DOHH2 (cell line): ENCODE data around the gene RS1.

Experiments
- H3F3A ChIP-seq: fragments of 200-600 bp; sonication (generic), shearing (Covaris generic); 2 replicates; pipeline ENCODE4 v1.6.0; 2016; ENCODE audit warnings: antibody characterized with exemption, mild to moderate bottlenecking; ENCODE audit not compliant: control insufficient read depth, insufficient read depth
- H3K27ac ChIP-seq: fragments of 200-600 bp; sonication (generic); 2 replicates; pipeline ENCODE4 v1.5.1; 2014; ENCODE audit warnings: low read depth, mild to moderate bottlenecking, low read length, moderate library complexity
- H3K27me3 ChIP-seq: fragments of 200-600 bp; sonication (generic); 2 replicates; pipeline ENCODE4 v1.6.1; 2014; ENCODE audit warnings: mild to moderate bottlenecking, low read length, mixed read lengths; ENCODE audit not compliant: control insufficient read depth
- H3K36me3 ChIP-seq: fragments of 200-600 bp; sonication (generic); 2 replicates; pipeline ENCODE4 v1.6.1; 2014; ENCODE audit warnings: mild to moderate bottlenecking, low read length, moderate library complexity, mixed read lengths; ENCODE audit not compliant: control insufficient read depth
- H3K4me1 ChIP-seq: fragments of 200-600 bp; sonication (generic); 2 replicates; pipeline ENCODE4 v1.6.1; 2014; ENCODE audit warnings: mild to moderate bottlenecking, low read length, mixed read lengths; ENCODE audit not compliant: control insufficient read depth
- H3K4me2 ChIP-seq: fragments of 200-600 bp; sonication (generic); 2 replicates; pipeline ENCODE4 v1.6.0; 2014; ENCODE audit warnings: mild to moderate bottlenecking, low read length, moderate library complexity
- H3K4me3 ChIP-seq: fragments of 200-600 bp; sonication (generic); 2 replicates; pipeline ENCODE4 v1.5.1; 2014; ENCODE audit warnings: mild to moderate bottlenecking, low read length, mixed read lengths
- H3K79me2 ChIP-seq: fragments of 200-600 bp; sonication (generic); 2 replicates; pipeline ENCODE4 v1.6.1; 2014; ENCODE audit warnings: mild to moderate bottlenecking, low read length, mixed read lengths; ENCODE audit not compliant: control insufficient read depth
- H3K9me2 ChIP-seq: fragments of 200-600 bp; sonication (generic); replicated peaks from 2 replicates; pipeline ENCODE4 v1.6.1; 2014; ENCODE audit warnings: mild to moderate bottlenecking, low read length, mixed read lengths; ENCODE audit not compliant: control insufficient read depth
- H3K9me3 ChIP-seq: fragments of 200-600 bp; sonication (generic); 2 replicates; pipeline ENCODE4 v1.6.1; 2014; ENCODE audit warnings: antibody characterized with exemption, low read length, mixed read lengths; ENCODE audit not compliant: control insufficient read depth, insufficient read depth
- H4K20me1 ChIP-seq: fragments of 200-600 bp; sonication (generic); 2 replicates; pipeline ENCODE4 v1.6.0; 2014; ENCODE audit warnings: low read depth, mild to moderate bottlenecking, antibody characterized with exemption, low read length, moderate library complexity; ENCODE audit not compliant: control insufficient read depth, insufficient read depth
- CTCF ChIP-seq: fragments of 200-600 bp; sonication (generic); IDR thresholded peaks from one replicate; pipeline ENCODE4 v1.5.1; 2014; ENCODE audit warnings: antibody characterized with exemption, mild to moderate bottlenecking, low read depth, low read length; ENCODE audit not compliant: poor library complexity, severe bottlenecking
- EZH2phosphoT487 ChIP-seq: fragments of 200-600 bp; sonication (generic); IDR thresholded peaks from 2 replicates; pipeline ENCODE4 v1.6.1; 2017; ENCODE audit warnings: borderline replicate concordance, mild to moderate bottlenecking, antibody characterized with exemption, low read length, moderate library complexity, mixed read lengths

The RS1 gene

GRCh38 chrX:18643853-18644252 is 28.1 kb downstream of the RS1 start:
- Histone ChIP-seq H3K4me3 (no peak overlapping the region), H3K79me2 (no peaks in the 10 kb centered on the region), H3K27me3 (no peaks in the 10 kb centered on the region), H3K4me2 (no peak overlapping the region), H3K36me3 (no peaks in the 10 kb centered on the region), H3K9me2 (no peaks in the 10 kb centered on the region), H3K27ac (no peak overlapping the region), H3F3A (no peaks in the 10 kb centered on the region), H4K20me1 (no peaks in the 10 kb centered on the region), H3K4me1 (no peaks in the 10 kb centered on the region), H3K9me3 (no peaks in the 10 kb centered on the region)
- TF ChIP-seq CTCF (no peak), EZH2phosphoT487 (no peak)

- no peaks in the 10 kb centered on the region for H3F3A ChIP-seq
- no peaks in the 10 kb centered on the region for H3K9me3 ChIP-seq
- H3K9me2 ChIP-seq = no peaks in the 10 kb centered on the region
- TF ChIP-seq CTCF (no peak), EZH2phosphoT487 (no peak)
- H3K4me2 ChIP-seq = no peak overlapping the region
- H3K36me3 ChIP-seq = no peaks in the 10 kb centered on the region
- H3K27me3 ChIP-seq = no peaks in the 10 kb centered on the region
- H3K79me2 ChIP-seq = no peaks in the 10 kb centered on the region
- no peaks in the 10 kb centered on the region for H4K20me1 ChIP-seq
- H3K4me3 ChIP-seq = no peak overlapping the region
- H3K4me1 ChIP-seq = no peaks in the 10 kb centered on the region
- no peak overlapping the region for H3K27ac ChIP-seq
These were observed 28.7 kb downstream of the RS1 start for GRCh38 chrX:18643243-18643642.

GRCh38 chrX:18640686-18641085 is 31.2 kb downstream of the RS1 start:
- Histone ChIP-seq H3K79me2 (no peaks in the 10 kb centered on the region), H3K27ac (no peak overlapping the region), H3K36me3 (no peaks in the 10 kb centered on the region), H3K9me2 (no peaks in the 10 kb centered on the region), H3K4me2 (no peak overlapping the region), H3K27me3 (no peaks in the 10 kb centered on the region), H3K4me3 (no peak overlapping the region), H3K9me3 (no peaks in the 10 kb centered on the region), H3K4me1 (no peaks in the 10 kb centered on the region), H4K20me1 (no peaks in the 10 kb centered on the region), H3F3A (no peaks in the 10 kb centered on the region)
- TF ChIP-seq EZH2phosphoT487 (no peak), CTCF (no peak)

- TF ChIP-seq CTCF = no peak
- no peak for TF ChIP-seq EZH2phosphoT487
- Histone ChIP-seq H4K20me1 (no peaks in the 10 kb centered on the region), H3K36me3 (no peaks in the 10 kb centered on the region), H3F3A (no peaks in the 10 kb centered on the region), H3K4me1 (no peaks in the 10 kb centered on the region), H3K4me2 (no peak overlapping the region), H3K27me3 (no peaks in the 10 kb centered on the region), H3K4me3 (no peak overlapping the region), H3K27ac (no peak overlapping the region), H3K9me2 (no peaks in the 10 kb centered on the region), H3K79me2 (no peaks in the 10 kb centered on the region), H3K9me3 (no peaks in the 10 kb centered on the region)
These were observed 32.6 kb downstream of the RS1 start for GRCh38 chrX:18639280-18639679.
